SU-DHL-6 (cell line): ENCODE measurements around the gene PRR3.

Source experiments
- CTCF ChIP-seq: fragments of 200-600 bp; sonication (generic); IDR thresholded peaks from one replicate; pipeline ENCODE4 v1.5.1; 2017; ENCODE audit warnings: antibody characterized with exemption, mild to moderate bottlenecking, low read length, moderate library complexity; ENCODE audit not compliant: insufficient read depth, poor library complexity, severe bottlenecking
- EZH2phosphoT487 ChIP-seq: fragments of 200-600 bp; sonication (generic), shearing (Covaris generic); conservative IDR thresholded peaks from 2 replicates; pipeline ENCODE4 v1.6.1; 2018; ENCODE audit warnings: mild to moderate bottlenecking, antibody characterized with exemption, low read length, moderate library complexity, mixed read lengths

GRCh38 chr6:30542404-30542725 lies 14.7 kb upstream of the PRR3 start:
- TF ChIP-seq CTCF (no peak), EZH2phosphoT487 (no peak)
